Measurements from ENCODE around the gene KCNQ5.
"Not testable (repeated sequence)": the region's sequence is repeated elsewhere in the genome, so short reads cannot be mapped to it uniquely, and the experiment has no call there.

Gene KCNQ5

GRCh38 chr6:72621291-72622093 lies at the start of gene KCNQ5:
Gene KCNQ5 (plus strand): TSS chr6:72622064.
- DNase-seq, result peak; percentile 3 to 9

- DNase-seq, result no peak
Observed at GRCh38 chr6:72579865-72580264, 42.0 kb upstream of the KCNQ5 start.

GRCh38 chr6:72580281-72580940 lies 41.5 kb upstream of the KCNQ5 start:
- DNase-seq, result no peak

GRCh38 chr6:72580950-72581349 lies 40.9 kb upstream of the KCNQ5 start:
- not testable (repeated sequence) for DNase-seq

- no peak for DNase-seq
Observed at GRCh38 chr6:72588155-72588554, 33.7 kb upstream of the KCNQ5 start.

- DNase-seq, result no peak
Observed at GRCh38 chr6:72589096-72589495, 32.8 kb upstream of the KCNQ5 start.

GRCh38 chr6:72595812-72596211 lies 26.1 kb upstream of the KCNQ5 start:
- DNase-seq, result no peak

- no peak for DNase-seq
Observed at GRCh38 chr6:72616406-72617015, 5.4 kb upstream of the KCNQ5 start.

- DNase-seq, result no peak
Observed at GRCh38 chr6:72617721-72618120, 4.1 kb upstream of the KCNQ5 start.

GRCh38 chr6:72619883-72620696 lies 1.8 kb upstream of the KCNQ5 start:
- DNase-seq, result peak; percentile 74 to 79

GRCh38 chr6:72620871-72621290 lies 983 bp upstream of the KCNQ5 start:
- DNase-seq, result peak in 1 of 2 experiments; percentile 0

GRCh38 chr6:72622094-72622940 lies 453 bp downstream of the KCNQ5 start:
- peak; percentile 49 to 62 for DNase-seq

GRCh38 chr6:72623808-72624207 lies 1.9 kb downstream of the KCNQ5 start:
- DNase-seq, result no peak

- DNase-seq, result no peak
Observed at GRCh38 chr6:72624557-72625160, 2.8 kb downstream of the KCNQ5 start.

- no peak for DNase-seq
Observed at GRCh38 chr6:72626126-72626525, 4.3 kb downstream of the KCNQ5 start.

GRCh38 chr6:72627539-72627938 lies 5.7 kb downstream of the KCNQ5 start:
- DNase-seq, result no peak

GRCh38 chr6:72631480-72631879 lies 9.6 kb downstream of the KCNQ5 start:
- no peak for DNase-seq

- DNase-seq, result no peak
Observed at GRCh38 chr6:72635636-72636035, 13.8 kb downstream of the KCNQ5 start.

- DNase-seq, result no peak
Observed at GRCh38 chr6:72636215-72636614, 14.4 kb downstream of the KCNQ5 start.

- no peak for DNase-seq
Observed at GRCh38 chr6:72636786-72637185, 14.9 kb downstream of the KCNQ5 start.

GRCh38 chr6:72639920-72640614 lies 18.2 kb downstream of the KCNQ5 start:
- DNase-seq, result no peak

All from activated CD4-positive, alpha-beta T cell treated with anti-CD3 and anti-CD28 coated beads, Interleukin-2, amount 50 U/mL, for 4 hours (primary cell).